ENCODE measurements around the gene PTPRJ.
"Not testable (repeated sequence)": the region's sequence is repeated elsewhere in the genome, so short reads cannot be mapped to it uniquely, and the experiment has no call there.

PTPRJ gene

GRCh38 chr11:47980088-47980906 lies at the start of gene PTPRJ:
Gene PTPRJ, plus strand, starts transcription at chr11:47980559. Its CDS starts 354 bp downstream, at chr11:47980913.
- DNase-seq: peak; percentile 25 to 91 (median 76)
- intact Hi-C loops (cut with DNase I): loop anchor here (2.0 to 5.0 kb wide), 2 partner anchors 52 to 129 kb away; no protein-coding TSS in a partner anchor

DNA sequence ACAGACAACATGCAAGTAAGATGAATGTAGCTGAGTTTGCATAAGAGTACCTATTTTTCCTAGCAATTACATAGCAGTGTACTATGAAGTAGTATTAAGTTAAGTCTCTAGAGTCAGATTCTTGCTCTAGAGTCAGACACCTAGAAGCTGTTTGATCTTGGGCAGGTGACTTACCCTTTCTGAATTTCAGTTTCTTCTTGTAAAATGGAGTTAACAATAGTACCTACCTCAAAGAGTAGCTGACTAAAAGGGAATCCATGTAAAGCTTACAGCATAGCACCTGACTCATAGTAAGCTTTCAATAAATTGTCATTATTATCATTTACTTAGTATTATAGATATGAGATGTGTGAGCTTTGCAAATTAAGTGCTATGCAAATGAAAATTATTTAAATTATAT lies 47.8 kb upstream of the PTPRJ start:
- no peak for DNase-seq
- intact Hi-C loops (cut with DNase I): no loop called here

DNA sequence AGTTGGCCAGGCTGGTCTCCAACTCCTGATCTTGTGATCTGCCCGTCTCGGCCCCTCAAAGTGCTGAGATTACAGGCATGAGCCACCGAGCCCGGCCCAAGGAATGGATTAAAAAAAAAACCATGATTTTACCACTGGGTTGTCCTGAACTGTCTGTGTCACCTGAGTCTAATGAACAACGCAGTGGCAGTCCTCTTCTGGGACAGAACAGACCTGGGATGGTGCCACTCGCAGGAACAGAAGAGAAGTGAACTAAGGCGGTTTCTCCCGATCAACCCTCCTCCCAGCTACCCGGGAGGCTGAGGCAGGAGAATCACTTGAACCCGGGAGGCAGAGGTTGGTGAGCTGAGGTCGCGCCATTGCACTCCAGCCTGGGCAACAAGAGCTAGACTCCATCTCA lies 46.6 kb upstream of the PTPRJ start:
- intact Hi-C loops (cut with DNase I): loop anchor here (2.0 kb wide), 1 partner anchor 177 kb away; no protein-coding TSS in a partner anchor
- not testable (repeated sequence) for DNase-seq

DNA sequence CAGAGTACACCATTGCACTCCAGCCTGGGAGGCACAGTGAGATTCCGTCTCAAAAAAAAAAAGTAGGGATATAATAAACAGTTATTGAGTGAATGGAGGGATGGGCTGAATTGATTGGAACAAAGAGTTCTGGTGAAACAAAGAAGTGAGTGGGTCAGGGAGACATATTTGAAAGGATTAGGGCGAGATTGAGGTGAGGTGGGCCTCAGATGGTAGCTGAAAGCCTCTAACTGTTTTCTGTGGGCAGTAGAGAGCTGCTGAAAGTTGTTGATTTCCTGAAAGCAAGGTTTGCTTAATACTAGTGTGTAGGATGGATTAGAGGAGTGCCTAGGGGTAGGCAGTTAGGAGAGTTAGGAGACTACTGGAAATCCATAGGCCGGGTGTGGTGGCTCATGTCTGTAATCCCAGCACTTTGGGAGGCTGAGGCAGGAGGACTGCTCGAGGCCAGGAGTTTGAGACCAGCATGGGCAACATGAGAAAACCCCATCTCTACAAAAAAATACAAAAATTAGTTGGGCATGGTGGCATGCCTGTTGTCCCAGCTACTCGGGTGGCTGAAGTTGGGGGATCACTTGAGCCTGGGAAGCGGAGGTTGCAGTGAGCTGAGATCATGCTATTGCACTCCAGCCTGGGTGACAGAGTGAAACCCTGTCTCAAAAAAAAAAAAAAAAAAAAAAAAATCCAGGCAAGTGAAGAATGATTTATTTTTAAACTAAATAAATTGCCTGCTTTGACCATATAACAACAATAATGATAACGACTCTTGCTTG lies 41.4 kb upstream of the PTPRJ start:
- no peak for DNase-seq
- intact Hi-C loops (cut with DNase I): no loop called here

DNA sequence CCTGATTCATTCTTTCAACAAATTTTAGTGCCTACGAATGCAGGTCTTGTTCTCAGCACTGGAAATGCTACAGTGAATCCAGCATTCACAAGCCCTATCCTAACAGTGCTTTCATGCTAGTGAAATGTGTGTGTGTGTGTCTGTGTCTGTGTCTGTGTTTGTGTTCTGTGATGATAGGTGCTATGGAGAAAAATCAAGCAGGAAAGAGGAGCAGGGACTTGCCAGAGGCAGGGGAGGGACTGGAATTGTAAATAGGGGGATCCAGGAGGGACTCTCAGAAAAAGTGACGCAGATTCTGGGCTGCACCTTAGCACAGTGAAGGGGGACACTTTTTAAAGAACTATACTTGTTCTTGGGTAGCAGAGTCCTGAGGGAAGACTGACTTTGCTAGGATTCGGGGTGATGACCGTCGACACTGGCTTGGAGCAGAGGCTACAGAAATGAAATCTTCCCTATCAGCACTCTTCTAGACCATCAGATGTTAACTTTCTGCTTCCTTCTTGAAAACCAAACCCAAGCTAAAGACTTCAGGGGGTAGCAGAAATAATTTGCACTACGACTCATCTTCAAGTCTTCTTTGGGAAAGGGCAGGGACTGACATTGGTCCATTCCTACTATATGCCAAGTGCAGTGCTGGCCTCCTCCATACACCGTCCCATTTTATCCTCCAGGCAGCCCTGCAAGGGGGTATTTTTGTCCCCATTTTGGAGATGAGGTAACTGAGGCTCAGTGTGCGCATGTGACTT lies 39.3 kb upstream of the PTPRJ start:
- intact Hi-C loops (cut with DNase I): no loop called here

DNA sequence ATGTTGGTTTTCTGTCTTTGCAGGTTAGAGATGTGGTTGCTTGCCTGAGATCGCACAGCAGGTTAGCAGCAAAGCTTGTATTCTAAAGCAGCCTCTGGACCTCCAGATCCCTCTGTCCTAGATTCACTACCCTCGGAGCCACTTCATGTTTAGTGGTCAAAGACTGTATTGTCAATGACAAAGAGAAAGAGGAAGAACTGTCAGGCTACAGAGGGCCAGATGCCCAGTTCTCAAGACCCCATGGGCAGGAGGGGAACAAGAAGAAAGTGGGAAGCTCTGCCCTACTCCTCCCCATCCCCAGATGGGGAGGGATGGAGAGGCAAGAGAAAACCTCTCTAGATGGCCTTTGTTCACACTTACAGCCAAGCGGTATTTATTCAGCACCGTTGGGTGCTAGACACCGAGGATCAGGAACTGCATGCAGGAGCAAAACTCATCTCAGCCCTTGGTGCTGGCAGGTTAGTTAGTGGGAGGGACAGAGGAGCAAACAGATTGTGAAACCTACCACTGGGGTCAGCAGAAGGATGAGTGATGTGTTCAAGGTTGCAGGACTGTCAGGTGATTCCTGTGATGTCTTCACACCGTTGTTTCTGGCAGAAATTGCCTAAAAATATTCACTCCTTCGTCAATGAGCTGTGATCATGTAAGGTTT lies 38.3 kb upstream of the PTPRJ start:
- intact Hi-C loops (cut with DNase I): no loop called here

More for the DNA sequence above, 39.3 kb upstream of the PTPRJ start:
- no peak for DNase-seq

DNA sequence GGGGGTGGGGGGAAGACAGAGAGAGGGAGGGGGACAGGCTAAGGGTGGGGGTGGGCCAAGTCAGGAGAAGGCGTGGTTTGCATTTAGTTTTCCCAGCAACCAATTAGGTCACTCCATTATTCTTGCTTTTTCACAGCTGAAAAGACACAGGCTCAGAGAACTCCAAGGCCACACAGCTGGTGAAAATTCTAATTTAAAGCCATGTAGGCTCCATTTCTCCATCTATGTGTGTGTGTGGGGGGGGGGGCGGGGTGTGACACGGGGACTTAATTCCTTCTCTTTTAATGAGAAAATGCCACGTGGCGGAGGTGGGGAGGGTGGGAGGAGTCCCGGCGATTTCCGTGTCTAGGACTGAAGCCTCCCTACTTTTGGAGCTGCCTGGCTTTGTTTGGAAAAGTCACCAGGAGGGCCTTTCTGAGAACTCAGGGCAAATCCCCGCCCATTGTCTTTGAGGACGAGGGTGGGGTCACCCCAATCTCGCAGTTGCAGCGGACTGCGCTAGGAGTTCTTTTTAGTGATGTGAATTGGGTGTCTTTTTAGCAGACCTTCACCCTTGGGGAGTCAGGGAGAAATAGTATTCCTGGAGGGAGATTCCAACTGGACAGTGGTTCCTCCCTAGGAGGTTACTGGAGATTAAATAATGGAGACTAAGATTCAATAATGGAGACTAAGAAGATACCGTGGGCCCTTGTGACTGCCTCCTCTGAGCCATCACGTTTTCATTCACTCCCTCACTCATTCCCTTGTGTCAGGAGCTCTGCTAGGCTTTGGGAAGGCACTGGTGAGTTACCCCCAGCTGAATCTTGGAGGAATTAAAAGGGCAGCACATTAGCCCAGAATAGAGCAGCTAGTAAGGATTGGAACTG lies 36.4 kb upstream of the PTPRJ start:
- DNase-seq: no peak
- intact Hi-C loops (cut with DNase I): no loop called here

More for the DNA sequence above, 38.3 kb upstream of the PTPRJ start:
- peak in 23 of 42 donors; percentile 8 to 50 (median 25) for DNase-seq

DNA sequence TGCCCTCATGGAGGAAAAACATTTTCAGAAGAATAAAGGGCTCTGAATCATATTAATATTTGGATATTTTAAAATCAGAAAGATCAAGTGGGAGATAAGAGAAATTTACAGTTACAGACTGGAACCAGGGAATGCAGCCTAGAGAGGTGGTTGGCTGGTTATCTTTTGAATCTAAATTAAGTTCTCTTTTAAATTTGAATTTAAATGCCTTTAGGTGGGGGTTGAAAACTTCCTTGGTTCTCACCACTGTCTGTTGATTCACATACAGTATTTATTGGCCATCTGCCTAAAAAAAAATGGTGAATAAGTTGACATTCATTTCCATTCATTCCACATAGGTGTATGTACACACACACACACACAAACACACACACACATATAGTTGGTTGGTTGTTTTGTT lies 35.7 kb upstream of the PTPRJ start:
- intact Hi-C loops (cut with DNase I): no loop called here
- DNase-seq: no peak

GRCh38 chr11:47946682-47947559 lies 33.4 kb upstream of the PTPRJ start:
- intact Hi-C loops (cut with DNase I): no loop called here
- DNase-seq: peak in 27 of 42 donors; percentile 7 to 79 (median 37)

DNA sequence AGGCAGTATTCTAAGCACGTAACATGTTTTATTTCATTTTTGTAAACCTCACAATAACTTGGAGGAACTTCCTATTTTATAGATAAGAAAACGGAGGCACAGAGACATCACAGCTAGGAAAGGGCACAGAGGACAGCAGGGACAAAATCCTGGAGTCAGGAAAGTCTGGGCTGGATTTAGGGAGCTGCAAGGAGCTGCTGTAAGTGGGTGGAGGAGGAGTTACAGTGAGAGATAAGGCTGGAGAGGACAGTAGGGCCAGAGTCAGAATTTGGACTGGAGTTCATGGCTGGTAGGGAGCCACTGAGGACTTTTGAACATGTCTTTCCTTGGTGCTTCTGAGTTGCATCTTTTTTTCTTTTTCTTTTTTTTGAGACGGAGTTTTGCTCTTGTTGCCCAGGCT lies 32.2 kb upstream of the PTPRJ start:
- intact Hi-C loops (cut with DNase I): no loop called here
- DNase-seq: no peak

DNA sequence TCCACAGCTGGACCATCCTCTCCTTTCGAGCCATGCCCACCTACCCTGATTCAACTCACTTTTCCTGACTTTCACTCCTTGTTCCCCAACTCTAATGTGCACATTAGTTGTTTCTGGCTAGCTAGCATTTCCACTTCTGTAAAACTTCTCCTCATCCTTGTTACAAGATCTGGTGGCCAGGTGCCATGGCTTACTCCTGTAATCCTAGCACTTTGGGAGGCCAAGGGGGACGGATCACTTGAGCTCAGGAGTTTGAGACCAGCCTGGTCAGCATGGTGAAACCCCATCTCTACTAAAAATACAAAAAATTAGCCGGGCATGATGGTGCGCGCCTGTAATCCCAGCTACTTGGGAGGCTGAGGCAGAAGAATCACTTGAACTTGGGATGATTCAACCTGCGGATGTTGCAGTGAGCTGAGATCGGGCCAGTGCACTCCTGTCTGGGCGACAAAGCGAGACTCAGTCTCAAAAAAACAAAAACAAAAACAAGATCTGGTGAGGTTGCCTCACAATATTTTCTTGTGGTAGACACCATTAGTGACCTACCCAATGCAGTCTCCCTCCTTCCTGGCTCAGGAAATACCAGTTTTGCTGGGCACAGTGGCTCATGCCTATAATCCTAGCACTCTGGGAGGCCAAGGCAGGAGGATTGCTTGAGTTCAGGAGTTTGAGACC lies 31.2 kb upstream of the PTPRJ start:
- intact Hi-C loops (cut with DNase I); DNase-seq: not testable (repeated sequence)

DNA sequence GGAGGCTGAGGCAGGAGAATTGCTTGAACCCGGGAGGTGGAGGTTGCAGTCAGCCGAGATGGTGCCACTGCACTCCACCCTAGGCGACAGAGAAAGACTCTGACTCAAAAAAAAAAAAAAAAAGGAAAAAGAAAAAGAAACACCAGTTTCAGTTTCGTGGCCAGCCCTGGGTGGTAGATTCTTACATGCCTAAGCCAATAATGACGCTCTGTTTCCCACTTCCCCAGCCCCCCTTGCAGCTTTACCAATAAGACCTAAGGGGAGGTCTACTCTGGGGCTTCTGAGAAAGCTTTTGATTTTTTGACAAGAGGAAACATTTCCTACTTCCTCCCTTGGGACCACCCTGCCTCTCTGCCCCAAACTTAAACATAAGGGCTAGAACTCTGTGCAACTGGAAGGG lies 30.0 kb upstream of the PTPRJ start:
- no peak for DNase-seq
- intact Hi-C loops (cut with DNase I): no loop called here

- intact Hi-C loops (cut with DNase I); DNase-seq: not testable (repeated sequence)
Measured at GRCh38 chr11:47951504-47951903, 28.9 kb upstream of the PTPRJ start.

GRCh38 chr11:47955061-47955755 lies 25.2 kb upstream of the PTPRJ start:
- intact Hi-C loops (cut with DNase I): no loop called here
- no peak for DNase-seq

- intact Hi-C loops (cut with DNase I): no loop called here
- no peak for DNase-seq
Measured at GRCh38 chr11:47960015-47960414, 20.3 kb upstream of the PTPRJ start.

- intact Hi-C loops (cut with DNase I): no loop called here
- DNase-seq: no peak
Measured at GRCh38 chr11:47961383-47961782, 19.0 kb upstream of the PTPRJ start.
